ENCODE results near the gene TCEA3.

The TCEA3 gene

DNA sequence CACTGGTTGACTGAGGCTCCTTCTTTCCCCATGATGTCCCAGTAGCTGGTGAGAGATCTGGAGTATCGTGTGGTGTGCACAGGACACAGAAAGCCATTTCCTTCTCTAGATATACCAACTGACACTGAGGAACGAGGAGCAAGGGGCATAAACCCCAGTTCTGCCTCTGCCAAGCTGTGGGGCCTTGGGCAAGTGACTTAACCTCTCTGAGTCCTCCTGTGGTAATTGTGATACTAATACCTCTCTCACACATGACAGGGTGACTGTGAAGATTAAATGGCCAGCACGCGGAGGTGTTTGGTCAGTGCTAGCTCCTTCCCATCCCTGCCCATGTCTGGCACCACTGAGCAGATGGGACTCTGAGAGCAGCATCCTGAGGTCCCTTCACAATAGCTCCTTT is 26.3 kb upstream of the TCEA3 start:
- no peaks in the 10 kb centered on the region for H3K27me3 ChIP-seq (replicated peaks; ENCODE audit: insufficient read depth, low read length)
- no peak overlapping the region for H2AFZ ChIP-seq (ENCODE audit: low read length)
- no peak overlapping the region for H3K4me3 ChIP-seq (ENCODE audit: low read length)
- no peak for DNase-seq
- H3K27ac ChIP-seq (ENCODE audit: low read length), result no peak overlapping the region
- no peaks in the 10 kb centered on the region for H4K20me1 ChIP-seq (ENCODE audit: insufficient read depth, low read length)
- H3K9me2 ChIP-seq (replicated peaks; ENCODE audit: insufficient read depth, low read length), result no peaks in the 10 kb centered on the region
- H3K9me3 ChIP-seq (replicated peaks; ENCODE audit: insufficient read depth, low read length), result no peaks in the 10 kb centered on the region
- no peaks in the 10 kb centered on the region for H3K79me2 ChIP-seq (ENCODE audit: low read length)
- TF ChIP-seq EZH2phosphoT487 (IDR thresholded peaks at IDR 0.05; ENCODE audit: low read length), result no peak
- 0 out of 2 replicates have a peak, but pooled peaks cover 3% of the 10 kb centered on the region for H3K4me1 ChIP-seq (ENCODE audit: low read length)
- H3K36me3 ChIP-seq (replicated peaks; ENCODE audit: insufficient read depth, low read length), result no peaks in the 10 kb centered on the region
- no peak overlapping the region for H3K4me2 ChIP-seq (ENCODE audit: low read depth, low read length)
- no peaks in the 10 kb centered on the region for H3F3A ChIP-seq (ENCODE audit: insufficient read depth, low read length)
- no peak overlapping the region for H3K9ac ChIP-seq (ENCODE audit: low read length)

- no peak for DNase-seq
- Histone ChIP-seq H3K27ac (ENCODE audit: low read length) (no peak overlapping the region), H3K9me3 (replicated peaks; ENCODE audit: insufficient read depth, low read length) (no peaks in the 10 kb centered on the region), H2AFZ (ENCODE audit: low read length) (no peak overlapping the region), H3K36me3 (replicated peaks; ENCODE audit: insufficient read depth, low read length) (no peaks in the 10 kb centered on the region), H3K9me2 (replicated peaks; ENCODE audit: insufficient read depth, low read length) (no peaks in the 10 kb centered on the region), H3K27me3 (replicated peaks; ENCODE audit: insufficient read depth, low read length) (no peaks in the 10 kb centered on the region), H3F3A (ENCODE audit: insufficient read depth, low read length) (no peaks in the 10 kb centered on the region), H3K4me3 (ENCODE audit: low read length) (no peak overlapping the region), H3K4me1 (ENCODE audit: low read length) (0 out of 2 replicates have a peak, but pooled peaks cover 4% of the 10 kb centered on the region), H3K4me2 (ENCODE audit: low read depth, low read length) (no peak overlapping the region), H4K20me1 (ENCODE audit: insufficient read depth, low read length) (no peaks in the 10 kb centered on the region), H3K79me2 (ENCODE audit: low read length) (no peaks in the 10 kb centered on the region), H3K9ac (ENCODE audit: low read length) (no peak overlapping the region)
- TF ChIP-seq CTCF (IDR thresholded peaks at IDR 0.05; ENCODE audit: low read length) (no peak), EZH2 (optimal IDR thresholded peaks at IDR 0.05; ENCODE audit: low read depth, low read length) (no peak), EZH2phosphoT487 (IDR thresholded peaks at IDR 0.05; ENCODE audit: low read length) (no peak)
Measured at GRCh38 chr1:23449958-23450357, 25.4 kb upstream of the TCEA3 start.

- H3F3A ChIP-seq (ENCODE audit: insufficient read depth, low read length), result no peaks in the 10 kb centered on the region
- H3K27me3 ChIP-seq (replicated peaks; ENCODE audit: insufficient read depth, low read length), result no peaks in the 10 kb centered on the region
- H3K79me2 ChIP-seq (ENCODE audit: low read length), result no peaks in the 10 kb centered on the region
- no peak overlapping the region for H2AFZ ChIP-seq (ENCODE audit: low read length)
- H3K4me1 ChIP-seq (ENCODE audit: low read length), result 0 out of 2 replicates have a peak, but pooled peaks cover 4% of the 10 kb centered on the region
- no peaks in the 10 kb centered on the region for H3K9me2 ChIP-seq (replicated peaks; ENCODE audit: insufficient read depth, low read length)
- H3K9ac ChIP-seq (ENCODE audit: low read length), result no peak overlapping the region
- TF ChIP-seq EZH2 (optimal IDR thresholded peaks at IDR 0.05; ENCODE audit: low read depth, low read length) (no peak), EZH2phosphoT487 (IDR thresholded peaks at IDR 0.05; ENCODE audit: low read length) (no peak), CTCF (IDR thresholded peaks at IDR 0.05; ENCODE audit: low read length) (no peak)
- H3K4me3 ChIP-seq (ENCODE audit: low read length), result no peak overlapping the region
- no peaks in the 10 kb centered on the region for H3K36me3 ChIP-seq (replicated peaks; ENCODE audit: insufficient read depth, low read length)
- H3K9me3 ChIP-seq (replicated peaks; ENCODE audit: insufficient read depth, low read length), result no peaks in the 10 kb centered on the region
- no peaks in the 10 kb centered on the region for H4K20me1 ChIP-seq (ENCODE audit: insufficient read depth, low read length)
- H3K4me2 ChIP-seq (ENCODE audit: low read depth, low read length), result no peak overlapping the region
- H3K27ac ChIP-seq (ENCODE audit: low read length), result no peak overlapping the region
- DNase-seq, result no peak
Measured at GRCh38 chr1:23449306-23449705, 24.8 kb upstream of the TCEA3 start.

- H3K27me3 ChIP-seq (replicated peaks; ENCODE audit: insufficient read depth, low read length), result no peaks in the 10 kb centered on the region
- no peaks in the 10 kb centered on the region for H3F3A ChIP-seq (ENCODE audit: insufficient read depth, low read length)
- H3K27ac ChIP-seq (ENCODE audit: low read length), result no peak overlapping the region
- H3K9me2 ChIP-seq (replicated peaks; ENCODE audit: insufficient read depth, low read length), result no peaks in the 10 kb centered on the region
- TF ChIP-seq EZH2 (optimal IDR thresholded peaks at IDR 0.05; ENCODE audit: low read depth, low read length), result no peak
- no peak for TF ChIP-seq EZH2phosphoT487 (IDR thresholded peaks at IDR 0.05; ENCODE audit: low read length)
- no peak for TF ChIP-seq CTCF (IDR thresholded peaks at IDR 0.05; ENCODE audit: low read length)
- no peaks in the 10 kb centered on the region for H3K79me2 ChIP-seq (ENCODE audit: low read length)
- DNase-seq, result no peak
- no peak overlapping the region for H3K9ac ChIP-seq (ENCODE audit: low read length)
- no peak overlapping the region for H3K4me2 ChIP-seq (ENCODE audit: low read depth, low read length)
- H3K4me1 ChIP-seq (ENCODE audit: low read length), result 0 out of 2 replicates have a peak, but pooled peaks cover 4% of the 10 kb centered on the region
- H3K36me3 ChIP-seq (replicated peaks; ENCODE audit: insufficient read depth, low read length), result no peaks in the 10 kb centered on the region
- no peak overlapping the region for H2AFZ ChIP-seq (ENCODE audit: low read length)
- no peaks in the 10 kb centered on the region for H3K9me3 ChIP-seq (replicated peaks; ENCODE audit: insufficient read depth, low read length)
- H4K20me1 ChIP-seq (ENCODE audit: insufficient read depth, low read length), result no peaks in the 10 kb centered on the region
- H3K4me3 ChIP-seq (ENCODE audit: low read length), result no peak overlapping the region
Measured at GRCh38 chr1:23448846-23449245, 24.3 kb upstream of the TCEA3 start.
